IPS DF 4.7 (cell line): ENCODE data around the gene TLK1.

Source experiments
- DNase-seq: peaks from one replicate; pipeline ENCODE4 v3.0.0-alpha.2; 2013; ENCODE audit warnings: low spot score; ENCODE audit errors: extremely low read depth

TLK1 gene

GRCh38 chr2:171160119-171160955, at the start of gene TLK1:
TLK1 (minus strand) TSS chr2:171160893; CDS start chr2:171160428, 465 bp downstream.
- no peak for DNase-seq

GRCh38 chr2:171210216-171210863, 49.6 kb upstream of the TLK1 start:
- DNase-seq: no peak

- no peak for DNase-seq
Measured at GRCh38 chr2:171208657-171209056, 48.0 kb upstream of the TLK1 start.

GRCh38 chr2:171206422-171207115, 45.9 kb upstream of the TLK1 start:
- no peak for DNase-seq

- no peak for DNase-seq
Measured at GRCh38 chr2:171205551-171205950, 44.9 kb upstream of the TLK1 start.

- DNase-seq: no peak
Measured at GRCh38 chr2:171201767-171202166, 41.1 kb upstream of the TLK1 start.

- DNase-seq: no peak
Measured at GRCh38 chr2:171201271-171201670, 40.6 kb upstream of the TLK1 start.

- DNase-seq: no peak
Measured at GRCh38 chr2:171200469-171200868, 39.8 kb upstream of the TLK1 start.

- no peak for DNase-seq
Measured at GRCh38 chr2:171191021-171191420, 30.3 kb upstream of the TLK1 start.

- no peak for DNase-seq
Measured at GRCh38 chr2:171187819-171188218, 27.1 kb upstream of the TLK1 start.

GRCh38 chr2:171187177-171187576, 26.5 kb upstream of the TLK1 start:
- DNase-seq: no peak

- DNase-seq: no peak
Measured at GRCh38 chr2:171185941-171186340, 25.2 kb upstream of the TLK1 start.

- no peak for DNase-seq
Measured at GRCh38 chr2:171185165-171185818, 24.6 kb upstream of the TLK1 start.

GRCh38 chr2:171181064-171182049, 20.7 kb upstream of the TLK1 start:
- no peak for DNase-seq

GRCh38 chr2:171180229-171180930, 19.7 kb upstream of the TLK1 start:
- no peak for DNase-seq

- no peak for DNase-seq
Measured at GRCh38 chr2:171178993-171179392, 18.3 kb upstream of the TLK1 start.

GRCh38 chr2:171176516-171176915, 15.8 kb upstream of the TLK1 start:
- no peak for DNase-seq

- DNase-seq: no peak
Measured at GRCh38 chr2:171174075-171174474, 13.4 kb upstream of the TLK1 start.

- no peak for DNase-seq
Measured at GRCh38 chr2:171173087-171173486, 12.4 kb upstream of the TLK1 start.

- DNase-seq: no peak
Measured at GRCh38 chr2:171171808-171172207, 11.1 kb upstream of the TLK1 start.
